Cardiac muscle cell (in vitro differentiated cells and primary cell): ENCODE measurements around the gene ZCCHC17. TPM values are rescaled to one million over a fixed set of nuclear protein-coding genes. Genes with fewer than 3 reads are reported as not detected.
A peak's percentile ranks its signal among the peaks of the same experiment; 100 is the strongest.

Experiments used
- DNase-seq, 2 donors: peaks; one replicate each; pipeline versions ENCODE4 v3.0.0 to v3.0.0-alpha.2; 2010 to 2017; ENCODE audit warnings: low read depth in 1 of 2, low spot score in 1 of 2
- H3K27ac ChIP-seq: fragments of 200-600 bp; sonication (generic); 2 replicates; pipeline ENCODE4 v1.5.1; 2016
- H3K27me3 ChIP-seq: fragments of 200-600 bp; sonication (generic); 2 replicates; pipeline ENCODE4 v1.6.0; 2016; ENCODE audit warnings: control low read depth
- H3K36me3 ChIP-seq: fragments of 200-600 bp; sonication (generic); 2 replicates; pipeline ENCODE4 v1.5.1; 2016; ENCODE audit warnings: control low read depth
- H3K4me1 ChIP-seq: fragments of 200-600 bp; sonication (generic); 2 replicates; pipeline ENCODE4 v1.8.1; 2017; ENCODE audit warnings: low read depth, mild to moderate bottlenecking, mixed run types
- H3K4me3 ChIP-seq: fragments of 200-600 bp; sonication (generic); 2 replicates; pipeline ENCODE4 v1.5.1; 2016; ENCODE audit warnings: mild to moderate bottlenecking
- H3K9me3 ChIP-seq: fragments of 200-600 bp; sonication (generic); 2 replicates; pipeline ENCODE4 v1.5.1; 2017; ENCODE audit warnings: low read depth, mild to moderate bottlenecking, control low read depth
- polyA plus RNA-seq: library from polyadenylated mRNA; unstranded; fragments of >200 nt; fragmentation: Nextera tagmentation; extraction: Ambion mirVana; gene quantifications from 2 replicates; pipeline ENCODE4 v1.2.1, GENCODE V29; 2016
- total RNA-seq: library from RNA; depleted of rRNA; stranded (reverse); fragments of >200 nt; gene quantifications from 2 replicates; pipeline ENCODE4 v1.2.3, GENCODE V29; 2016
- TF ChIP-seq, protein P1 (sequence below): IDR thresholded peaks from 2 replicates; pipeline ENCODE4 v1.5.1; 2012; ENCODE audit warnings: low read depth, mild to moderate bottlenecking, low read length

ZCCHC17 gene, protein sequence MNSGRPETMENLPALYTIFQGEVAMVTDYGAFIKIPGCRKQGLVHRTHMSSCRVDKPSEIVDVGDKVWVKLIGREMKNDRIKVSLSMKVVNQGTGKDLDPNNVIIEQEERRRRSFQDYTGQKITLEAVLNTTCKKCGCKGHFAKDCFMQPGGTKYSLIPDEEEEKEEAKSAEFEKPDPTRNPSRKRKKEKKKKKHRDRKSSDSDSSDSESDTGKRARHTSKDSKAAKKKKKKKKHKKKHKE
- 40.7 and 41.8 TPM in 2 replicates for total RNA-seq
- polyA plus RNA-seq: 74.4 and 76.1 TPM in 2 replicates

- TF ChIP-seq, protein P1, sequence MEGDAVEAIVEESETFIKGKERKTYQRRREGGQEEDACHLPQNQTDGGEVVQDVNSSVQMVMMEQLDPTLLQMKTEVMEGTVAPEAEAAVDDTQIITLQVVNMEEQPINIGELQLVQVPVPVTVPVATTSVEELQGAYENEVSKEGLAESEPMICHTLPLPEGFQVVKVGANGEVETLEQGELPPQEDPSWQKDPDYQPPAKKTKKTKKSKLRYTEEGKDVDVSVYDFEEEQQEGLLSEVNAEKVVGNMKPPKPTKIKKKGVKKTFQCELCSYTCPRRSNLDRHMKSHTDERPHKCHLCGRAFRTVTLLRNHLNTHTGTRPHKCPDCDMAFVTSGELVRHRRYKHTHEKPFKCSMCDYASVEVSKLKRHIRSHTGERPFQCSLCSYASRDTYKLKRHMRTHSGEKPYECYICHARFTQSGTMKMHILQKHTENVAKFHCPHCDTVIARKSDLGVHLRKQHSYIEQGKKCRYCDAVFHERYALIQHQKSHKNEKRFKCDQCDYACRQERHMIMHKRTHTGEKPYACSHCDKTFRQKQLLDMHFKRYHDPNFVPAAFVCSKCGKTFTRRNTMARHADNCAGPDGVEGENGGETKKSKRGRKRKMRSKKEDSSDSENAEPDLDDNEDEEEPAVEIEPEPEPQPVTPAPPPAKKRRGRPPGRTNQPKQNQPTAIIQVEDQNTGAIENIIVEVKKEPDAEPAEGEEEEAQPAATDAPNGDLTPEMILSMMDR: peak; percentile 14
- peaks cover 6% of the 10 kb centered on the region for H3K4me1 ChIP-seq
- H3K9me3 ChIP-seq: no peaks in the 10 kb centered on the region
- H3K27me3 ChIP-seq: no peaks in the 10 kb centered on the region
- H3K27ac ChIP-seq: peak within 1 kb of the TSS; percentile 95
- peaks cover 14% of the 10 kb centered on the region for H3K36me3 ChIP-seq
- DNase-seq: peak; percentile 99 to 100
- peak within 1 kb of the TSS; percentile 99 for H3K4me3 ChIP-seq
Measured at GRCh38 chr1:31296486-31297276, at the start of gene ZCCHC17, which contains the start of gene SNRNP40. ZCCHC17 (plus strand) TSS chr1:31297032; CDS start chr1:31310099, 13,067 bp downstream. SNRNP40 (minus strand) TSS chr1:31296788; CDS start chr1:31296751, 37 bp downstream.

GRCh38 chr1:31248276-31248675 lies 48.6 kb upstream of the ZCCHC17 start:
- H3K27ac ChIP-seq: no peak overlapping the region
- H3K4me3 ChIP-seq: no peak overlapping the region
- peaks cover 23% of the 10 kb centered on the region for H3K27me3 ChIP-seq
- H3K4me1 ChIP-seq: no peaks in the 10 kb centered on the region
- TF ChIP-seq, protein P1: no peak
- no peaks in the 10 kb centered on the region for H3K36me3 ChIP-seq
- no peak for DNase-seq
- no peaks in the 10 kb centered on the region for H3K9me3 ChIP-seq

- TF ChIP-seq, protein P1: no peak
Measured at GRCh38 chr1:31249854-31250253, 47.0 kb upstream of the ZCCHC17 start.

GRCh38 chr1:31257213-31257612 lies 39.6 kb upstream of the ZCCHC17 start:
- Histone ChIP-seq H3K9me3 (no peaks in the 10 kb centered on the region), H3K4me1 (no peaks in the 10 kb centered on the region), H3K27ac (no peak overlapping the region), H3K36me3 (peaks cover 35% of the 10 kb centered on the region), H3K27me3 (no peaks in the 10 kb centered on the region), H3K4me3 (no peak overlapping the region)
- TF ChIP-seq, protein P1: no peak
- no peak for DNase-seq

More at GRCh38 chr1:31249854-31250253, 47.0 kb upstream of the ZCCHC17 start:
- Histone ChIP-seq H3K4me3 (no peak overlapping the region), H3K27me3 (peaks cover 8% of the 10 kb centered on the region), H3K27ac (no peak overlapping the region), H3K4me1 (no peaks in the 10 kb centered on the region), H3K36me3 (no peaks in the 10 kb centered on the region), H3K9me3 (no peaks in the 10 kb centered on the region)
- no peak for DNase-seq

GRCh38 chr1:31258581-31258980 lies 38.3 kb upstream of the ZCCHC17 start:
- Histone ChIP-seq H3K9me3 (no peaks in the 10 kb centered on the region), H3K27ac (no peak overlapping the region), H3K36me3 (peaks cover 37% of the 10 kb centered on the region), H3K4me1 (no peaks in the 10 kb centered on the region), H3K4me3 (no peak overlapping the region), H3K27me3 (no peaks in the 10 kb centered on the region)
- TF ChIP-seq, protein P1: no peak
- DNase-seq: no peak
